GM23248 (cell line): ENCODE results near the gene SEC23IP. TPM values are rescaled to one million over a fixed set of nuclear protein-coding genes. Genes with fewer than 3 reads are reported as not detected.

ENCODE experiments used
- DNase-seq: peaks from one replicate; pipeline ENCODE4 v3.0.0-alpha.2; 2015
- H2AFZ ChIP-seq: fragments of 200-600 bp; sonication (generic); 2 replicates; pipeline ENCODE4 v1.6.1; 2016; ENCODE audit warnings: antibody characterized with exemption
- H3F3A ChIP-seq: fragments of 200-600 bp; sonication (generic); 2 replicates; pipeline ENCODE4 v1.6.1; 2016; ENCODE audit warnings: mild to moderate bottlenecking, antibody characterized with exemption, mixed run types; ENCODE audit not compliant: insufficient read depth
- H3K27ac ChIP-seq: fragments of 200-600 bp; sonication (generic); 2 replicates; pipeline ENCODE4 v1.5.1; 2016; ENCODE audit warnings: mild to moderate bottlenecking
- H3K27me3 ChIP-seq: fragments of 200-600 bp; sonication (generic); replicated peaks from 2 replicates; pipeline ENCODE4 v1.6.1; 2016; ENCODE audit warnings: mild to moderate bottlenecking; ENCODE audit not compliant: insufficient read depth
- H3K36me3 ChIP-seq: fragments of 200-600 bp; sonication (generic); 2 replicates; pipeline ENCODE4 v1.6.1; 2016; ENCODE audit warnings: low read depth, mild to moderate bottlenecking
- H3K4me1 ChIP-seq: fragments of 200-600 bp; sonication (generic); 2 replicates; pipeline ENCODE4 v1.6.1; 2016; ENCODE audit warnings: mild to moderate bottlenecking; ENCODE audit not compliant: insufficient read depth
- H3K4me2 ChIP-seq: fragments of 200-600 bp; sonication (generic); one replicate; pipeline ENCODE4 v1.6.1; 2016; ENCODE audit warnings: mild to moderate bottlenecking; ENCODE audit not compliant: unreplicated experiment
- H3K4me3 ChIP-seq: fragments of 200-600 bp; sonication (generic); 2 replicates; pipeline ENCODE4 v1.5.1; 2016; ENCODE audit warnings: mild to moderate bottlenecking
- H3K79me2 ChIP-seq: fragments of 200-600 bp; sonication (generic); 2 replicates; pipeline ENCODE4 v1.6.1; 2016; ENCODE audit warnings: mild to moderate bottlenecking; ENCODE audit not compliant: insufficient read depth
- H3K9ac ChIP-seq: fragments of 200-600 bp; sonication (generic); 2 replicates; pipeline ENCODE4 v1.6.1; 2016; ENCODE audit warnings: mild to moderate bottlenecking
- H3K9me2 ChIP-seq: fragments of 200-600 bp; sonication (generic); 2 replicates; pipeline ENCODE4 v1.6.1; 2016; ENCODE audit warnings: mixed run types, mild to moderate bottlenecking, moderate library complexity; ENCODE audit not compliant: insufficient read depth
- H3K9me3 ChIP-seq: fragments of 200-600 bp; sonication (generic); one replicate; pipeline ENCODE4 v1.6.1; 2017; ENCODE audit warnings: low read depth
- H4K20me1 ChIP-seq: fragments of 200-600 bp; sonication (generic); 2 replicates; pipeline ENCODE4 v1.6.0; 2016; ENCODE audit not compliant: insufficient read depth
- EZH2 ChIP-seq: fragments of 200-600 bp; sonication (generic); IDR thresholded peaks from 2 replicates; pipeline ENCODE4 v1.6.1; 2018; ENCODE audit warnings: antibody characterized with exemption, mild to moderate bottlenecking; ENCODE audit not compliant: insufficient read depth, poor library complexity, severe bottlenecking
- EZH2phosphoT487 ChIP-seq: fragments of 200-600 bp; sonication (generic); IDR thresholded peaks from 2 replicates; pipeline ENCODE4 v1.6.1; 2018; ENCODE audit warnings: antibody characterized with exemption, moderate library complexity, mild to moderate bottlenecking, low read depth; ENCODE audit not compliant: insufficient read depth
- WGBS, 2 experiments: methylation state at CpG; one replicate each; pipeline ENCODE4 v1.1.6; 2015 to 2017; ENCODE audit warnings: low lambda C conversion rate in 2 of 2, low coverage in 1 of 2; ENCODE audit errors: missing lambda C conversion rate in 2 of 2; 5-methylcytosine and 5-hydroxymethylcytosine counted together
- in situ Hi-C: fragments of 300-500 bp; cut with MboI; formaldehyde crosslinking; loops from 2 replicates; pipeline ENCODE4 v1.15.0; 2020
- polyA plus RNA-seq: library from polyadenylated mRNA; unstranded; fragments of >200 nt; fragmentation: Nextera tagmentation; extraction: Ambion mirVana; gene quantifications from 2 replicates; pipeline ENCODE4 v1.2.1, GENCODE V29; 2016
- total RNA-seq: library from RNA; depleted of rRNA; stranded (reverse); fragments of >200 nt; shearing (Covaris generic); gene quantifications from 2 replicates; pipeline ENCODE4 v1.2.3, GENCODE V29; 2014

SEC23IP gene
- total and polyA plus RNA-seq, 2 experiments from 2014 or later, result 23.6 to 55.0 TPM

DNA sequence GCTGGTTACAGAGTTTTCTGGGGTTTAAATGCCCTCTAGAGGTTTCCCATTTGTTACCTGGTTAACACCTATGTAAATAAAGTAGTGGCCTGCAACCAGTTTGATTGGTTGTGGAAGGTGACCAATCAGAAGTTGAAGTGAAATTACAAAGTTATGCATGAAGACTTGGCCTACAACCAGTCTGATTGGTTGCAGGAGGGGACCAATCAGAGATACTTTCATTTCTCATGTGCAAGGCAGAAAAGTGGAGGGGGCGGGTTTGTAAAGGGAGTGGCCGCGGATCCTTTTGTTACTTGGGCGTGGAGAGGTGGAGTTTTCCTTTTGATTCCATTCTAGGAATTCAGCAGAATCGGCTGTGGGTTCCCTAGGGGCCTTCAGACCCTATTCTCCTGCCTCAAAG, 80.8 kb downstream of the SEC23IP start:
- Histone ChIP-seq H3K79me2 (no peaks in the 10 kb centered on the region), H3K4me3 (no peak overlapping the region), H3K9me3 (no peaks in the 10 kb centered on the region), H2AFZ (no peak overlapping the region), H3F3A (no peaks in the 10 kb centered on the region), H3K36me3 (no peaks in the 10 kb centered on the region), H3K9me2 (no peaks in the 10 kb centered on the region), H4K20me1 (no peaks in the 10 kb centered on the region), H3K4me1 (no peaks in the 10 kb centered on the region), H3K27ac (no peak overlapping the region), H3K4me2 (no peak overlapping the region), H3K27me3 (no peaks in the 10 kb centered on the region), H3K9ac (no peak overlapping the region)
- DNase-seq, result peak; percentile 10
- in situ Hi-C loops, result no loop called here
- TF ChIP-seq EZH2phosphoT487 (no peak), EZH2 (no peak)
- WGBS, 2 experiments, result 24 to 38% methylated on average over 5 of the region's 5 CpGs

DNA sequence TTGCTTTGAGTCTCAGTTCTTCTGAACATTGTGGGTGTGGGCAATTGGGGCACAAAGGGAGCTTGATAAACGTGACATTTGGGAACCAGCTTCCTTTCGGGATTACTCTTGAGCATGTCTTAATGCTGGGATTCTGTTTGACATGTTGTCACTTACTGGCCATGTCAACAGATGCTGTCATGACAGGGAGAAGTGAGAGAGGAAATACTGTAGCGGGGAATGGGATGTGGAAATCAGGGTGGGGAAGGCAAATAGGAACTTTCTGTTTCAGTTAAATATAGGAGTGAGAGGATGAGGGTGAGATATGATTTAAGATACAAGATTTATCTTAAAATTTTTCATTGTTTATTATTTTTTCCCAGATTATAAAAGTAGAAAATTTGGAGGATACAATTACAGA, 83.9 kb downstream of the SEC23IP start:
- no peak overlapping the region for H3K9ac ChIP-seq
- in situ Hi-C loops, result no loop called here
- no peaks in the 10 kb centered on the region for H4K20me1 ChIP-seq
- no peaks in the 10 kb centered on the region for H3K9me2 ChIP-seq
- H3K4me1 ChIP-seq, result no peaks in the 10 kb centered on the region
- H3K36me3 ChIP-seq, result no peaks in the 10 kb centered on the region
- no peak for TF ChIP-seq EZH2phosphoT487
- peaks cover 3% of the 10 kb centered on the region; the same call in 1 of the 2 replicates for H3K27me3 ChIP-seq
- WGBS, 2 experiments, result 3 to 6% methylated on average over 3 of the region's 3 CpGs
- H3K9me3 ChIP-seq, result no peaks in the 10 kb centered on the region
- no peak overlapping the region for H2AFZ ChIP-seq
- no peak overlapping the region for H3K4me2 ChIP-seq
- no peaks in the 10 kb centered on the region for H3K79me2 ChIP-seq
- no peaks in the 10 kb centered on the region for H3F3A ChIP-seq
- no peak for DNase-seq
- no peak overlapping the region for H3K4me3 ChIP-seq
- H3K27ac ChIP-seq, result no peak overlapping the region

DNA sequence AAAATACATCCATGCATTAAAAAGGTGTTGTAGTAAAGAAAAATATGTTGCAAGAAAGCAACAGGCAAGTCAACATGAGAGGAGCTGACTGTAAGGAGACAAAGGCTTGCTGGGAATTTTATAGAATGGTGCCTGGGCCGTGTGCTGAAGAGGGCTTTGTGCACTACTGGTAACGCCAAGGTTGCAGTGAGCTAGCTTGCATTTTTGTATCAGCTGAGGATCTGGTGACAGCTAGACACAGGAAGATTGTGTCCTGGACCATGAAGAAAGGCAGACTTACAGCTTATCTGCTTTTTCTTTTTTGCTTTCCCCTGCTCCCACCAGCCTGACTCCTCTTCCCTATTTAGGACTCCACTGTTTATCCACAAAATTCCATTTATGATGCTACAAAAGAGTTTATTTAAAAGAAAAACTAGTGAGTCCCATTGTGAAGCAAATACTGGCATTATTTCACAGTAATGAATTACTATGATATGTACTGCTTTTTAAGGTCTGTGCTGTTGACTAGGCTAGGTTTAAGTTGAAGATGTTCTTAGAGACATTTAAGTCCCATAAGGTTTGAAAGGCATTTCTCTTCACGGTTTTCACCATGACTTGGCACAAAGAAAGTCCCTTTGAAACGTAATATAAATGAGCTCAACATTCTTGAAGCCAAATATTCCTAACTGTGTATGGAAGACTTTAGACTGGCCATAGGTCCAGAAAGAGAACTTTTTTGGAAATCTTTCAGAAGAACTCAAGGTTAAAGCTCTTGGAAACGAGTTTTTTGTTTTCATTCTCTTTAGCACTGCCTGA, 88.6 kb downstream of the SEC23IP start:
- no peaks in the 10 kb centered on the region for H3K4me1 ChIP-seq
- H3K9me2 ChIP-seq, result no peaks in the 10 kb centered on the region
- no peaks in the 10 kb centered on the region for H3F3A ChIP-seq
- H3K27ac ChIP-seq, result no peak overlapping the region
- 5% methylated on average over 5 of the region's 5 CpGs for WGBS, 2 experiments
- no peaks in the 10 kb centered on the region for H3K36me3 ChIP-seq
- H3K27me3 ChIP-seq, result peaks cover 3% of the 10 kb centered on the region; the same call in 1 of the 2 replicates
- no peak overlapping the region for H3K4me2 ChIP-seq
- no peaks in the 10 kb centered on the region for H3K79me2 ChIP-seq
- H2AFZ ChIP-seq, result no peak overlapping the region
- H3K9ac ChIP-seq, result no peak overlapping the region
- no peaks in the 10 kb centered on the region for H4K20me1 ChIP-seq
- H3K4me3 ChIP-seq, result no peak overlapping the region
- DNase-seq, result no peak
- no peaks in the 10 kb centered on the region for H3K9me3 ChIP-seq
- TF ChIP-seq EZH2, result no peak
- no peak for TF ChIP-seq EZH2phosphoT487
- in situ Hi-C loops, result no loop called here

DNA sequence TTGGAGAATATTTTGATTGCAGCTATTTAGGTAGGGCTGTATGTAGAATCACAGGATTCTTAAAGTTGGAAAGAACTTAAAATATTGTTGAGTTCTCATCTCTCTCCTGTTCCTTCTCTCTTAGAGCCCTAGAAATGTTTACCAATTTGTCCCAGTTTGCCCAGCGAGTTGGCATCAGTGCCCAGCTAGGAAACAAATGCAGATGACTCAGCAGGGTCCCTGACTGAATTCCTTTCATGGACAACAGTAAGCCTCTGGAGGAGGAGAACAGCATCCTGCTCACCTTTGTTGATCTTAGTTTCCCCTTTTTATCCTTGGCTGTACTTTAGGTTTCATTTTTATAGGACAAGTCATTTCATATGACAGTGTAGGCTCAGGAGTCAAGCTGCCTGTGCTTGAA, 89.3 kb downstream of the SEC23IP start:
- no peak overlapping the region for H3K4me3 ChIP-seq
- H2AFZ ChIP-seq, result no peak overlapping the region
- H3K79me2 ChIP-seq, result no peaks in the 10 kb centered on the region
- in situ Hi-C loops, result no loop called here
- H3K9me3 ChIP-seq, result no peaks in the 10 kb centered on the region
- no peaks in the 10 kb centered on the region for H3F3A ChIP-seq
- H3K36me3 ChIP-seq, result no peaks in the 10 kb centered on the region
- TF ChIP-seq EZH2 (no peak), EZH2phosphoT487 (no peak)
- H3K27ac ChIP-seq, result no peak overlapping the region
- WGBS, 2 experiments, result 0 to 4% methylated on average over 1 of the region's 1 CpG
- no peak for DNase-seq
- H3K9ac ChIP-seq, result no peak overlapping the region
- H4K20me1 ChIP-seq, result no peaks in the 10 kb centered on the region
- no peak overlapping the region for H3K4me2 ChIP-seq
- H3K4me1 ChIP-seq, result no peaks in the 10 kb centered on the region
- H3K9me2 ChIP-seq, result no peaks in the 10 kb centered on the region
- H3K27me3 ChIP-seq, result peaks cover 3% of the 10 kb centered on the region; the same call in 1 of the 2 replicates
